Measurements from ENCODE around the gene MTX1. TPM values are rescaled to one million over a fixed set of nuclear protein-coding genes. Genes with fewer than 3 reads are reported as not detected.

Gene MTX1
- 27.9 and 69.6 TPM in 2 replicates for total RNA-seq

GRCh38 chr1:155208541-155209311, at the start of gene MTX1:
TSS of gene MTX1 (plus strand) at chr1:155208695. CDS start at chr1:155208805, 110 bp downstream.

GRCh38 chr1:155172732-155173477, 35.6 kb upstream of the MTX1 start, which contains the start of gene KRTCAP2:
TSS of gene KRTCAP2 (minus strand) at chr1:155173304. CDS start at chr1:155173224, 80 bp downstream.

GRCh38 chr1:155173478-155174323, 34.8 kb upstream of the MTX1 start, which contains the start of gene TRIM46:
TSS of gene TRIM46 (plus strand) at chr1:155173849. CDS start at chr1:155173967, 118 bp downstream.

GRCh38 chr1:155207806-155208540, 522 bp upstream of the MTX1 start, which contains the start of gene THBS3:
TSS of gene THBS3 (minus strand) at chr1:155207897. CDS start at chr1:155207876, 21 bp downstream.

GRCh38 chr1:155255243-155256007, 46.9 kb downstream of the MTX1 start, which contains the start of gene ENTREP3:
TSS of gene ENTREP3 (minus strand) at chr1:155255483. CDS start at chr1:155254877, 606 bp downstream.

GRCh38 chr1:155261852-155262673, 53.6 kb downstream of the MTX1 start, which contains the start of gene SCAMP3:
TSS of gene SCAMP3 (minus strand) at chr1:155262360. CDS start at chr1:155262151, 209 bp downstream.

Other genes starting within 250 kb of the MTX1 start
- 21.8 and 22.4 TPM in 2 replicates for gene PYGO2, start 246.9 kb upstream of the MTX1 start, total RNA-seq
- gene SHC1, start 237.9 kb upstream of the MTX1 start, total RNA-seq: 138 and 239 TPM in 2 replicates
- gene CKS1B, start 234.0 kb upstream of the MTX1 start, total RNA-seq: 41.0 and 43.2 TPM in 2 replicates
- gene FLAD1, start 225.4 kb upstream of the MTX1 start, total RNA-seq: 20.0 and 31.0 TPM in 2 replicates
- 3.9 TPM in 1 of 2 replicates, not detected in the other for gene LENEP, start 215.1 kb upstream of the MTX1 start, total RNA-seq
- gene ZBTB7B, start 205.9 kb upstream of the MTX1 start, total RNA-seq: 26.3 and 29.4 TPM in 2 replicates
- 0.43 and 2.4 TPM in 2 replicates for gene DCST2, start 174.9 kb upstream of the MTX1 start, total RNA-seq
- 0.22 TPM in 1 of 2 replicates, not detected in the other for gene DCST1, start 174.9 kb upstream of the MTX1 start, total RNA-seq
- gene ADAM15, start 157.4 kb upstream of the MTX1 start, total RNA-seq: 110 and 156 TPM in 2 replicates
- 7.9 and 10.2 TPM in 2 replicates for gene EFNA4, start 145.0 kb upstream of the MTX1 start, total RNA-seq
- gene EFNA3, start 129.9 kb upstream of the MTX1 start, total RNA-seq: 2.0 and 3.5 TPM in 2 replicates
- 18.8 and 59.3 TPM in 2 replicates for gene EFNA1, start 80.8 kb upstream of the MTX1 start, total RNA-seq
- 29.8 and 44.9 TPM in 2 replicates for gene SLC50A1, start 72.8 kb upstream of the MTX1 start, total RNA-seq
- gene DPM3, start 68.2 kb upstream of the MTX1 start, total RNA-seq: 40.8 and 47.1 TPM in 2 replicates
- 98.0 and 123 TPM in 2 replicates for gene KRTCAP2, start 35.4 kb upstream of the MTX1 start, total RNA-seq
- 1.5 and 1.6 TPM in 2 replicates for gene TRIM46, start 34.8 kb upstream of the MTX1 start, total RNA-seq
- 226 and 607 TPM in 2 replicates for gene THBS3, start 798 bp upstream of the MTX1 start, total RNA-seq
- gene ENTREP3, start 46.8 kb downstream of the MTX1 start, total RNA-seq: 9.0 and 10.7 TPM in 2 replicates
- 25.5 and 63.8 TPM in 2 replicates for gene SCAMP3, start 53.7 kb downstream of the MTX1 start, total RNA-seq
- 30.8 and 37.7 TPM in 2 replicates for gene CLK2, start 64.8 kb downstream of the MTX1 start, total RNA-seq
- gene HCN3, start 68.8 kb downstream of the MTX1 start, total RNA-seq: 2.2 and 4.7 TPM in 2 replicates
- gene PKLR, start 92.7 kb downstream of the MTX1 start, total RNA-seq: under 0.01 TPM in 1 of 2 replicates, not detected in the other
- gene FDPS, start 100.2 kb downstream of the MTX1 start, total RNA-seq: 63.2 and 157 TPM in 2 replicates
- gene RUSC1, start 112.2 kb downstream of the MTX1 start, total RNA-seq: 24.7 and 37.0 TPM in 2 replicates